Gastrocnemius medialis (tissue), 4 donors: ENCODE data around the gene TRIM5.

Experiments used
- CTCF ChIP-seq, 5 experiments: fragments of 450-650 bp in 3 of 5; fragments of 200-600 bp in 2 of 5; sonication (generic) in 2 of 5; IDR thresholded peaks in 4 of 5; conservative IDR thresholded peaks in 1 of 5; 1 replicate in 4 of 5; 2 replicates in 1 of 5; pipeline ENCODE4 v1.5.1; 2016 to 2019; ENCODE audit warnings: antibody characterized with exemption in 5 of 5, mild to moderate bottlenecking in 3 of 5, moderate library complexity in 3 of 5
- POLR2A ChIP-seq, 2 donors: fragments of 450-650 bp; IDR thresholded peaks; one replicate each; pipeline ENCODE4 v1.6.1; 2017; ENCODE audit warnings: antibody characterized with exemption in 2 of 2, mild to moderate bottlenecking in 2 of 2, moderate library complexity in 2 of 2

GRCh38 chr11:5671831-5672230 is 13.0 kb downstream of the TRIM5 start:
- no peak for TF ChIP-seq CTCF (IDR thresholded peaks at IDR 0.05 in 4 of 5, conservative IDR thresholded peaks at IDR 0.05 in 1 of 5)
- TF ChIP-seq POLR2A (IDR thresholded peaks at IDR 0.05): no peak
